Lower lobe of right lung (tissue), 2 donors: ENCODE data around the gene CMTM4. TPM values are rescaled to one million over a fixed set of nuclear protein-coding genes. Genes with fewer than 3 reads are reported as not detected.
A peak's percentile ranks its signal among the peaks of the same experiment; 100 is the strongest.

ENCODE experiments used
- ATAC-seq, 2 donors: fragments of 200-7000 bp; cut with Tn5 transposase; one replicate each; pipeline ENCODE4 v1.9.1; 2020 to 2022; ENCODE audit warnings: mild to moderate bottlenecking in 2 of 2, moderate library complexity in 2 of 2
- DNase-seq: peaks from one replicate; pipeline ENCODE4 v3.0.0-alpha.2; 2020
- H3K27ac ChIP-seq: fragments of 200-600 bp; one replicate; pipeline ENCODE4 v1.8.0; 2022
- H3K27me3 ChIP-seq: fragments of 200-600 bp; one replicate; pipeline ENCODE4 v1.8.0; 2022; ENCODE audit warnings: low read depth
- H3K36me3 ChIP-seq: fragments of 200-600 bp; one replicate; pipeline ENCODE4 v1.8.0; 2022; ENCODE audit warnings: mild to moderate bottlenecking
- H3K4me1 ChIP-seq: fragments of 200-600 bp; one replicate; pipeline ENCODE4 v1.8.0; 2022
- H3K4me3 ChIP-seq: fragments of 200-600 bp; one replicate; pipeline ENCODE4 v1.8.0; 2022; ENCODE audit warnings: mild to moderate bottlenecking
- H3K9me3 ChIP-seq: fragments of 200-600 bp; one replicate; pipeline ENCODE4 v1.8.0; 2022
- CTCF ChIP-seq: fragments of 200-600 bp; IDR thresholded peaks from one replicate; pipeline ENCODE4 v1.8.0; 2022; ENCODE audit warnings: antibody characterized with exemption, mild to moderate bottlenecking
- intact Hi-C: fragments of 100-400 bp; cut with DNase I; formaldehyde crosslinking; loops from one replicate; pipeline ENCODE4 v1.11.0; 2022
- total RNA-seq: library from RNA; stranded (reverse); fragmentation: NEBNext Ultra II Directional; extraction: Animal tissue kit (Norgen Biotek cat#: 25700); gene quantifications from one replicate; pipeline ENCODE4 v1.2.1, GENCODE V29; 2021
- donor health status: DM: no; HTN: yes; CAD: no; lungs with severe emphysema.

Gene CMTM4
- total RNA-seq, 1 donor from 2014 or later: 52.5 TPM

GRCh38 chr16:66580605-66581209 is 115.8 kb downstream of the CMTM4 start:
- Histone ChIP-seq H3K27me3 (peaks cover 22% of the 10 kb centered on the region), H3K36me3 (no peaks in the 10 kb centered on the region), H3K4me3 (no peak overlapping the region), H3K9me3 (no peaks in the 10 kb centered on the region), H3K27ac (no peak overlapping the region), H3K4me1 (peaks cover 22% of the 10 kb centered on the region)
- DNase-seq (no peak), ATAC-seq (no peak)
- no peak for TF ChIP-seq CTCF
- intact Hi-C loops: no loop called here

DNA sequence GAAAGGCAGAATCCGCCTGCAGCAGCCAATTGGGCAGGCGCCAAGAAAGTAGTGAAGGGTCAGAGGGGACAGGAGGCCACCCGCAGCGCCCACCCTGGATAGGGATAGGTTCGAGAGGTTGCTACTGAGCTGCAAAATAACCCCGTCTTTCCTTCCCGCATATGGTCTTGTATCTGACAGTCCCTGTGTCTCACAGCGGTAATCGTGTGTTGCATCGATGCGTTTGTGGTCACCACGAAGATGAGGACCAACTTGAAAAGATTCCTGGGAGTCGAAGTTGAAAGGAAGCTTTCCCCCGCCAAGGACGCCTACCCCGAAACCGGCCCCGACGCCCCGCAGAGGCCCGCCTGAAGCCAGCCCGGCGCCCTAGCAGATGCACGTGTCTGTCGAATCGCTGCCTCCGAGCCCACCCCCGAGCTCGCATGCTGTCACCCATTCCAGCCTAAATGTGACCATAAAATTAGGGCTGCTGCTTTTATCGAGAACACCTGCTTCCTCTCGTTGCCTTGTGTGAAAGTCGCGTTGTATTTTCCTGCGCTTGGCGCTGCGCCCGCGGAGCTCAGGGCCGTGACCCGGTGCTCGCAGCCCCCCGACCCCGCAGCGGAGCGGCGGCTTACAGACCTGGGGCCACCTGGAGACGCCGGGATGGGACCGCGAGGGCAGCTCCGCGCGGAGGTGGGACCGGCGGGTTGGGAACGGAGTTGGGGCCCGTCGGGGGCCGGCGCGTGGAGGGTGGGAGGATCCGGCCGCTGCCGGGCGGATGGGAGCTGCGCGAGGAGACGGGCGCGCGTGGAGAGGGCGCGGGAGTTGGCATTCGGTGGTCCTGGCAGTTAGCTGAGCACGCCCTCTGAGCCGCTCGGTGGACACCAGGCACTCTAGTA is 117.7 kb downstream of the CMTM4 start, which contains the start of gene CMTM2:
Gene CMTM2 (plus strand): TSS at position 813 of the 881 bp plus-strand sequence. CDS start 145 bp downstream, outside the sequence.
- Histone ChIP-seq H3K9me3 (no peaks in the 10 kb centered on the region), H3K27ac (no peak within 1 kb of the TSS), H3K4me3 (peak within 1 kb of the TSS; percentile 42), H3K4me1 (peaks cover 15% of the 10 kb centered on the region), H3K27me3 (peaks cover 22% of the 10 kb centered on the region), H3K36me3 (no peaks in the 10 kb centered on the region)
- ATAC-seq (peak; percentile 27 to 34), DNase-seq (no peak)
- no peak for TF ChIP-seq CTCF
- intact Hi-C loops: no loop called here

- H3K4me1 ChIP-seq: peaks cover 15% of the 10 kb centered on the region
- no peak overlapping the region for H3K4me3 ChIP-seq
- no peak for TF ChIP-seq CTCF
- H3K27me3 ChIP-seq: peaks cover 22% of the 10 kb centered on the region
- no peak for ATAC-seq
- DNase-seq: no peak
- no peak overlapping the region for H3K27ac ChIP-seq
- intact Hi-C loops: no loop called here
- no peaks in the 10 kb centered on the region for H3K36me3 ChIP-seq
- H3K9me3 ChIP-seq: no peaks in the 10 kb centered on the region
Observed at GRCh38 chr16:66576296-66576695, 120.2 kb downstream of the CMTM4 start.

GRCh38 chr16:66575060-66575459 is 121.5 kb downstream of the CMTM4 start:
- ATAC-seq (no peak), DNase-seq (no peak)
- no peaks in the 10 kb centered on the region for H3K36me3 ChIP-seq
- peaks cover 15% of the 10 kb centered on the region for H3K4me1 ChIP-seq
- intact Hi-C loops: no loop called here
- no peak overlapping the region for H3K27ac ChIP-seq
- TF ChIP-seq CTCF: no peak
- no peaks in the 10 kb centered on the region for H3K9me3 ChIP-seq
- H3K4me3 ChIP-seq: no peak overlapping the region
- peaks cover 22% of the 10 kb centered on the region for H3K27me3 ChIP-seq

DNA sequence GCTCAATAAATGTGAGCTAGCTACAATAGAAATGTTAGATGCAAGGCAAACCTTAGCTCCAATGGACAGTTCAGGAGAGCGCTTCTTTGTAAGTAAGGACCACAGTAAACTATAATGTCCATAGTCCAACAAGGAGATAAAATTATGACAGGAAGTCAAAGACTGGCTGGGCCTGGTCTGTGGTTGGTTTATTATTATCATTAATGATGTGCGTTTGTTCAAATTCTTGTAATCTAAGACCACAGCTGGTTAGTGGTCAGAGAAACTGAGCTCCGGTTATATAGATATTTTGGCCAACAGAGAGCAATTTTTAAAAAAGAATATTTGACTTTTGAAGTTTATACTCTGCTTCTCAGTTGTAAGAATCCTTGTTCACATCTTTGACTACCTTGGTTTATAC is 122.0 kb downstream of the CMTM4 start:
- peaks cover 20% of the 10 kb centered on the region for H3K27me3 ChIP-seq
- no peaks in the 10 kb centered on the region for H3K36me3 ChIP-seq
- no peak overlapping the region for H3K4me3 ChIP-seq
- intact Hi-C loops: no loop called here
- H3K9me3 ChIP-seq: no peaks in the 10 kb centered on the region
- H3K27ac ChIP-seq: no peak overlapping the region
- TF ChIP-seq CTCF: no peak
- peaks cover 15% of the 10 kb centered on the region for H3K4me1 ChIP-seq
- DNase-seq: no peak
- no peak for ATAC-seq
